GM18508 (cell line): ENCODE data around the gene SETD5.

Source experiments
- ATAC-seq: cut with Tn5 transposase; IDR thresholded peaks from one replicate; pipeline ENCODE4 v1.9.1; 2021; ENCODE audit warnings: moderate number of reproducible peaks; ENCODE audit not compliant: insufficient read depth, unreplicated experiment

The SETD5 gene, protein sequence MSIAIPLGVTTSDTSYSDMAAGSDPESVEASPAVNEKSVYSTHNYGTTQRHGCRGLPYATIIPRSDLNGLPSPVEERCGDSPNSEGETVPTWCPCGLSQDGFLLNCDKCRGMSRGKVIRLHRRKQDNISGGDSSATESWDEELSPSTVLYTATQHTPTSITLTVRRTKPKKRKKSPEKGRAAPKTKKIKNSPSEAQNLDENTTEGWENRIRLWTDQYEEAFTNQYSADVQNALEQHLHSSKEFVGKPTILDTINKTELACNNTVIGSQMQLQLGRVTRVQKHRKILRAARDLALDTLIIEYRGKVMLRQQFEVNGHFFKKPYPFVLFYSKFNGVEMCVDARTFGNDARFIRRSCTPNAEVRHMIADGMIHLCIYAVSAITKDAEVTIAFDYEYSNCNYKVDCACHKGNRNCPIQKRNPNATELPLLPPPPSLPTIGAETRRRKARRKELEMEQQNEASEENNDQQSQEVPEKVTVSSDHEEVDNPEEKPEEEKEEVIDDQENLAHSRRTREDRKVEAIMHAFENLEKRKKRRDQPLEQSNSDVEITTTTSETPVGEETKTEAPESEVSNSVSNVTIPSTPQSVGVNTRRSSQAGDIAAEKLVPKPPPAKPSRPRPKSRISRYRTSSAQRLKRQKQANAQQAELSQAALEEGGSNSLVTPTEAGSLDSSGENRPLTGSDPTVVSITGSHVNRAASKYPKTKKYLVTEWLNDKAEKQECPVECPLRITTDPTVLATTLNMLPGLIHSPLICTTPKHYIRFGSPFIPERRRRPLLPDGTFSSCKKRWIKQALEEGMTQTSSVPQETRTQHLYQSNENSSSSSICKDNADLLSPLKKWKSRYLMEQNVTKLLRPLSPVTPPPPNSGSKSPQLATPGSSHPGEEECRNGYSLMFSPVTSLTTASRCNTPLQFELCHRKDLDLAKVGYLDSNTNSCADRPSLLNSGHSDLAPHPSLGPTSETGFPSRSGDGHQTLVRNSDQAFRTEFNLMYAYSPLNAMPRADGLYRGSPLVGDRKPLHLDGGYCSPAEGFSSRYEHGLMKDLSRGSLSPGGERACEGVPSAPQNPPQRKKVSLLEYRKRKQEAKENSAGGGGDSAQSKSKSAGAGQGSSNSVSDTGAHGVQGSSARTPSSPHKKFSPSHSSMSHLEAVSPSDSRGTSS (N-terminal part only)

DNA sequence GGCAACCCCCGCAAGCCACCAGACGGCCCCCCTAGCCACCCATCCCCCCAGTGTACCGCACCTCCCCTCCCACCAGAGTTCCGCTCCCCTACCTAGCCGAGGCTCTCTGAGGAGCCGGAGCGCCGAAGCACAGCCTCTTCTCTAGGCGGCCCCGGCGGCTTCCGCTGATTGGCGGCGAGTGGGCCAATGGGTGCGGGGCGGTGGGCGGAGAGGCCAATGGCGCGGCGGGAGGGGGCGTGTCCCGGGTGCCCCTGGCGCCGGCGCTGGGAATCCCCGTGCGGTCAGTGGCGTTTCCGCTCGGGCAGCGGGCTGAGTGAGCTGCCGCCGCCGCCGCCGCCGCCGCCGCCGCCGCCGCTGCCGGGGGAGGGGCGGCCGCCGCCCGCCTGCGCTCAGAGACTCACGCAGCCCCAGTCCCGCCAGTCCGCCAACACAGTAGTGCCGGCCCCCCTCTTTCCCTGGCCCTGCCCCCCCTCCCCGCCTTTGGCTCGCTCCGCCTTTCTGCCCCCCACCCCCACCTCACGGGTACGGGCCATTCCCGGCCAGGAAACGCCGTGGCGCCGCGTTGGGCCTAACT lies at the start of gene SETD5:
TSS of gene SETD5 (plus strand) at position 284 of the 574 bp plus-strand sequence. CDS start 31,324 bp downstream, outside the sequence.
- ATAC-seq, result peak; percentile 11

GRCh38 chr3:9347887-9348286 lies 49.5 kb upstream of the SETD5 start:
- ATAC-seq, result no peak

- ATAC-seq, result no peak
Observed at GRCh38 chr3:9349321-9350117, 47.9 kb upstream of the SETD5 start.

DNA sequence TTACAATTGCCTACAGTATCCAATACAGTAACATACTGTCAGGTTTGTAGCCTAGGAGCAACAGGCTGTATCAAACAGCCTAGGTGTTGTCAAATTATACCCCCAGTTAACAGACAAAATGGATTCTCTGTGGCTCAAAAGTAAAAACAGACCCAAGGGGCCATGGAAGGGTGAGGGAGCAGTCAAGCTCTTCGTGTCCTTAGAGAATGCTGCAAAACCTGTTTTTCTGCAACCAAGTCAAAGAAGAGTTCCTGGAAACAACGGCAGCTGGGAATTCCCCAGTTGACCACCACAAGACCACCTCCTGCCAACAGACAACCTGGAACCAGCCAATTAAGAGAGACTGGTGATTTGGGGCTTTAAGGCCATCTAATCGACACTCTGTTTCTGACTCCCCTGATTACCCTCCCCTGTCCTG lies 45.7 kb upstream of the SETD5 start:
- no peak for ATAC-seq

GRCh38 chr3:9352917-9353752 lies 44.3 kb upstream of the SETD5 start:
- no peak for ATAC-seq

DNA sequence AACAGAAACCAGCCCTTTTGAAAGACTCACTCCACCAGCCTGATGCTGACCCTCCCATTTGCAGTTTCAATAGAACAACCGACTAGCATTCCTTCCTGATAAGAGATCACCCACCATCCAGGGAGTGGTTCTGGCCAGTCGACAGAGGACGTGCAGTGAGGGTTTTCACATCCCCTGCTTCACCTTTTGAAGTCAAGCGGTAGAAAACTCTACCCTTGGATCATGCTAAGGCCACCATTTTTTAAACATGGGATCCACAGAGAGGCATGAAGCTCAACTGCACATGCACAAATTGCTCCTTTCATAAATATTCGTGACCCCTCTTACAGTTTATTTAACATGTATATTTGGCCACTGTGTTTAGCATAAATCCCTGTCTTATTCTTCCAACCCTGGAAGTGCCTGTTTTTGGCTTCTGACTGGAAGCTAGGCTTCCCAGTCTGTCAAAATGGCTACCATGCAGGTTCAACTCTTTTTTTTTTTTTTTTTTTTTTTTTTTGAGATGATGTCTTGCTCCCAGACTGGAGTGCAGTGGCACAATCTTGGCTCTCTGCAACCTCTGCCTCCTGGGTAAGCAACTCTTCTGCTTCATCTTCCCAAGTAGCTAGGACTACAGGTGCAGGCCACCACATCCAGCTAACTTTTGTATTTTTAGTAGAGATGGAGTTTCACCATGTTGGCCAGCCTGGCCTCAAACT lies 35.6 kb upstream of the SETD5 start:
- no peak for ATAC-seq

DNA sequence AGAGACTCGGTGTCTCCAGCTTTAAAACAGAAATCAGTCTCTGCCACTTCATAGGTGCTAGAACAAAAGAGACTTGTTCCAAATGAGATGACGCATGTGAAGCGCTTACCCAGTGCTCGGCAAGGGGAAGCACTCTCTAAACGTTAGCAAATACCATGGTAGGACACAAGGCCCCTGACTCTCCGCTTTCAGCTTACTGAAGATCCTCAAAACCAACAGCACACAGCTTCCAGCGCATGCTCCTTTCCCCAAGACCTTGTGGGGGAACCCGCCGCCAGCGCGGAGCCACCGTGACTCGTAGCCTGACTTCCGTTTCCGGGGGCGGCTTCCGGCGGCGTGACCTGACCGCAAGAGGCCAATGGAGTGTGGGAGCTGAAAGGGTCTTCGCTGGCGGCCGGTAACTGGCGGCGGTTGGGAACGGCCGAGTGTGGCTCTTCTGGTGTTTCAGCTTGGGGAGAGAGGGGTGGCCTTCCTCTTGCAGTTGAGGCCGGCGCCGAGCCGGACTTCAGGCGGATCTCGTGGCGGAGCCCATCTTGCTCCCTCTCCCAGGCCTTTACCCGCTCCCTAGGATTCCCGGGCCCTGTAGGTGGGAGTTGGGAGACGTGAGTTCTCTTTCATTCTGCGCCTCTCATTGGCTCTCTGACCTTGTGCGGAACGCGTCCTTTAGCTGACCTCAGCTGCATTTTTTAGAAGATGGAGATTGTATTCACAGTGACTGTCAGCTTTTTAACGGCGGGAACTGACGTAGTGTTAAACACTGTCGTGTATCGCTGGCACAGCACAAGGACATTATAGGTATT lies 34.5 kb upstream of the SETD5 start, which contains the start of gene THUMPD3:
TSS of gene THUMPD3 (plus strand) at position 324 of the 800 bp plus-strand sequence. CDS start 2,015 bp downstream, outside the sequence.
- peak; percentile 65 for ATAC-seq

GRCh38 chr3:9369508-9369907 lies 27.9 kb upstream of the SETD5 start:
- ATAC-seq, result no peak

GRCh38 chr3:9373465-9373864 lies 23.9 kb upstream of the SETD5 start:
- ATAC-seq, result no peak

- no peak for ATAC-seq
Observed at GRCh38 chr3:9377981-9378380, 19.4 kb upstream of the SETD5 start.

DNA sequence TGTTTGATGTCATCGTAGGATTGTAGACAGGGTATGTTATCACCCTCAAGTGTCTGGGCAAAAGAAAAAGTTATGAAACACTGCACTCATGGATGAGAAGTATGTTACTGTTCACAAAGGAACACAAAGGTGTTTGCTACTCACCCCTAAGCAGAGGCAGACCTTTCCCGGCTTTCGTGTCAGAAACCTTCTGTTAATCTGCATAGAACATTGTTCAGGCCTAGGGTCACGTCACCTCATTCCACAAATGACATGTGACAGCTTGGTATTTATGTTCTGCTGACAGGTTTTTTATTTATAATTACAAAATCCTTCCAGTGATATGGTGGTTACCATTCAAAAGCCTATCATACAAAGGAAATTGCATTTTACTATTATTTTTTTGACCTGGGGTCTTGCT lies 18.1 kb upstream of the SETD5 start:
- no peak for ATAC-seq

DNA sequence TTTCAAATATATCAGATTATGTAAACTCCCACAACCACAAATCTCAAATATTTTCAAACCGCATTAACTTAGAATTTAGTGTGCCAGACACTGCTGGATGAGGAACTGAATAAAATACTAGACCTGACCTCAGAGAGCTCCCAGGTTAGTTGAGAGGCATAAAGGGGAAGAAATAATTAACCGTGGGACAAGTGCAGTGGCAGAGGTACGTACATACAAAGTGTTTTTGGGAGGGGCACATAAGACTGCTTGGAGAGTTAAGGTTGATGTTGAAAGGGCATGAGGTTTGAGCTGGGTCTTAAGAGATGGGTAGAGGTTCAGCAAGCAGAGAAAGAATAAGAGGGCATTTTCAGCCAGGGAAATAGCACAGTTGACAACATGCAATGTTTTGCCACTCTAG lies 17.4 kb upstream of the SETD5 start:
- no peak for ATAC-seq

GRCh38 chr3:9384141-9384828 lies 13.1 kb upstream of the SETD5 start:
- ATAC-seq, result no peak

- no peak for ATAC-seq
Observed at GRCh38 chr3:9385187-9386077, 12.0 kb upstream of the SETD5 start.

GRCh38 chr3:9386078-9386459 lies 11.3 kb upstream of the SETD5 start:
- no peak for ATAC-seq
